Prostate gland (tissue), 2 donors: ENCODE data around the gene JPH3. TPM values are rescaled to one million over a fixed set of nuclear protein-coding genes. Genes with fewer than 3 reads are reported as not detected.

ENCODE experiments used
- DNase-seq: peaks from one replicate; pipeline ENCODE4 v3.0.0-alpha.2; 2019; ENCODE audit warnings: low spot score
- H3K27ac ChIP-seq, 2 donors: fragments of 200-600 bp; sonication (generic); 2 replicates each; pipeline ENCODE4 v1.5.1; 2017 to 2019
- H3K27me3 ChIP-seq: fragments of 200-600 bp; sonication (generic); replicated peaks from 2 replicates; pipeline ENCODE4 v1.5.1; 2019; ENCODE audit not compliant: insufficient read depth
- H3K36me3 ChIP-seq, 2 donors: fragments of 200-600 bp; sonication (generic); 1 replicate in 1 of 2; 2 replicates in 1 of 2; pipeline versions ENCODE4 v1.5.1 to v1.8.1; 2017 to 2019
- H3K4me1 ChIP-seq: fragments of 200-600 bp; sonication (generic); replicated peaks from 2 replicates; pipeline ENCODE4 v1.5.1; 2019
- H3K4me3 ChIP-seq, 2 donors: fragments of 200-600 bp; sonication (generic); 2 replicates each; pipeline ENCODE4 v1.5.1; 2017 to 2019
- H3K9me3 ChIP-seq: fragments of 200-600 bp; sonication (generic); 2 replicates; pipeline ENCODE4 v1.5.1; 2017
- POLR2A ChIP-seq: fragments of 450-650 bp; IDR thresholded peaks from one replicate; pipeline ENCODE4 v1.6.1; 2016; ENCODE audit warnings: antibody characterized with exemption, mild to moderate bottlenecking
- POLR2AphosphoS5 ChIP-seq: sonication (generic); formaldehyde crosslinking; IDR thresholded peaks from one replicate; pipeline ENCODE4 v1.6.1; 2017; ENCODE audit warnings: antibody characterized with exemption
- WGBS: methylation state at CpG from one replicate; pipeline ENCODE4 v1.1.5; 2018; 5-methylcytosine and 5-hydroxymethylcytosine counted together
- intact Hi-C: fragments of 100-400 bp; cut with DNase I; formaldehyde crosslinking; loops from one replicate; pipeline ENCODE4 v1.14.2; 2022
- total RNA-seq, 2 donors: library from RNA; depleted of rRNA; stranded (reverse); fragments of >200 nt; gene quantifications; one replicate each; pipeline ENCODE4 v1.1.0, GENCODE V29; 2016
- TF ChIP-seq, protein P1 (sequence below), 4 experiments: fragments of 200-600 bp in 2 of 4; fragments of 450-650 bp in 2 of 4; sonication (generic) in 2 of 4; IDR thresholded peaks; 1 replicate in 3 of 4; 2 replicates in 1 of 4; pipeline ENCODE4 v1.5.1; 2016 to 2019; ENCODE audit warnings: antibody characterized with exemption in 4 of 4, mild to moderate bottlenecking in 2 of 4, moderate library complexity in 2 of 4

JPH3 gene
- total RNA-seq, 2 donors from 2014 or later: 1.0 to 6.1 TPM

DNA sequence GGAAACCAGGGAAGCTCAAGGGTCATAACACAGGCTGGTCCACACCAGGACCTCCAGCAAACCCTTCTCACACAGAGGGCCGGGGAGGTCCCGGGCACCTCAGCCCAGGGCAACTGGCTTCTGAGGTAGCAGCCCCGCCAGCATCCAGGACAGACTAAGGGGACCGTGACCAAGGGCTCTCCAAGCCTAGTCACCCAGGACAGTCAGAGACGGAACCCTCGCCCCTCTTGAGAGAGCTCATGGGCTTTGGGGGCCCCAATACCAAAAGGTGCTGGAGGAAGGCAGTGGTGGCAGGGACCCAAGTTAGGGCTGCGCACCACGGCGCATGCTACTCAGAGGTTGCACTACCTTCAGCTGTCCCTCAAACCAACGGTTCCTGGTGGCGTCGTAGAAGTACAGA is 108.6 kb downstream of the JPH3 start:
- DNase-seq: no peak
- peaks cover 0 to 16% of the 10 kb centered on the region in 2 donors for H3K36me3 ChIP-seq
- no peaks in the 10 kb centered on the region for H3K27me3 ChIP-seq
- no peak for TF ChIP-seq POLR2A
- TF ChIP-seq, protein P1, sequence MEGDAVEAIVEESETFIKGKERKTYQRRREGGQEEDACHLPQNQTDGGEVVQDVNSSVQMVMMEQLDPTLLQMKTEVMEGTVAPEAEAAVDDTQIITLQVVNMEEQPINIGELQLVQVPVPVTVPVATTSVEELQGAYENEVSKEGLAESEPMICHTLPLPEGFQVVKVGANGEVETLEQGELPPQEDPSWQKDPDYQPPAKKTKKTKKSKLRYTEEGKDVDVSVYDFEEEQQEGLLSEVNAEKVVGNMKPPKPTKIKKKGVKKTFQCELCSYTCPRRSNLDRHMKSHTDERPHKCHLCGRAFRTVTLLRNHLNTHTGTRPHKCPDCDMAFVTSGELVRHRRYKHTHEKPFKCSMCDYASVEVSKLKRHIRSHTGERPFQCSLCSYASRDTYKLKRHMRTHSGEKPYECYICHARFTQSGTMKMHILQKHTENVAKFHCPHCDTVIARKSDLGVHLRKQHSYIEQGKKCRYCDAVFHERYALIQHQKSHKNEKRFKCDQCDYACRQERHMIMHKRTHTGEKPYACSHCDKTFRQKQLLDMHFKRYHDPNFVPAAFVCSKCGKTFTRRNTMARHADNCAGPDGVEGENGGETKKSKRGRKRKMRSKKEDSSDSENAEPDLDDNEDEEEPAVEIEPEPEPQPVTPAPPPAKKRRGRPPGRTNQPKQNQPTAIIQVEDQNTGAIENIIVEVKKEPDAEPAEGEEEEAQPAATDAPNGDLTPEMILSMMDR (IDR thresholded peaks at IDR 0.05): no peak
- no peak for TF ChIP-seq POLR2AphosphoS5
- WGBS: 82% methylated on average over 12 of the region's 12 CpGs
- no peaks in the 10 kb centered on the region for H3K9me3 ChIP-seq
- H3K4me3 ChIP-seq: no peak overlapping the region
- no peak overlapping the region for H3K27ac ChIP-seq
- intact Hi-C loops: no loop called here
- no peaks in the 10 kb centered on the region for H3K4me1 ChIP-seq

DNA sequence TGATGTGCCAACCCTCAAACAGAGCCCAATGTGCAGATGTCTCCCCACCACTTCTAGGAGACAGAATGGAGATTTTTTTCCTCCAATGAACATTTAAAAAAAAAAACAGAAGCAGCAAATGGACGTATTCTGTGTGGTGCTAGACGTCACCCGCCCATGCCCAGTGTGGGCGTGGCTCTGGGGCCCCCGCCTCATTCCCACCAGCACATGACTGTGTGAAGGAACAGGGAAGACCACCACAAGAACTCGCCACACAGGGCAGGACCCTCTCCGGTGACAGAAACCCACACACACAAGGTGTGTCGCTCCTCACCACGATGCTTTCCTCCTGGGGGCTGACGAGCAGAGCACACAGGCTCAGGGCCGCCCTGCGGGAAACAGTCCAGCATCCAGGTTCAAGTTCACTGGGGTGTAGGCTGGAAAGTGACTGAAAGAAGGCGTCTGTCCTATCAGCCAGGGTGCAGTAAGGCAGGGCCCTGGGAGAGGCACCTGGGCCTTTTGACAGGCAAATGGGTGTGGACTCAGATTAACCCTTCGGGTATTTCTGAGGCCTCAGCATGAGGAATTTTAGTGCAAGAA is 110.0 kb downstream of the JPH3 start:
- peaks cover 0 to 16% of the 10 kb centered on the region in 2 donors for H3K36me3 ChIP-seq
- H3K4me3 ChIP-seq: no peak overlapping the region
- intact Hi-C loops: no loop called here
- DNase-seq: no peak
- no peaks in the 10 kb centered on the region for H3K4me1 ChIP-seq
- H3K27ac ChIP-seq: no peak overlapping the region
- WGBS: 89% methylated on average over 14 of the region's 14 CpGs
- no peaks in the 10 kb centered on the region for H3K27me3 ChIP-seq
- no peak for TF ChIP-seq POLR2A
- TF ChIP-seq POLR2AphosphoS5: no peak
- TF ChIP-seq, protein P1 (IDR thresholded peaks at IDR 0.05): no peak
- H3K9me3 ChIP-seq: no peaks in the 10 kb centered on the region

DNA sequence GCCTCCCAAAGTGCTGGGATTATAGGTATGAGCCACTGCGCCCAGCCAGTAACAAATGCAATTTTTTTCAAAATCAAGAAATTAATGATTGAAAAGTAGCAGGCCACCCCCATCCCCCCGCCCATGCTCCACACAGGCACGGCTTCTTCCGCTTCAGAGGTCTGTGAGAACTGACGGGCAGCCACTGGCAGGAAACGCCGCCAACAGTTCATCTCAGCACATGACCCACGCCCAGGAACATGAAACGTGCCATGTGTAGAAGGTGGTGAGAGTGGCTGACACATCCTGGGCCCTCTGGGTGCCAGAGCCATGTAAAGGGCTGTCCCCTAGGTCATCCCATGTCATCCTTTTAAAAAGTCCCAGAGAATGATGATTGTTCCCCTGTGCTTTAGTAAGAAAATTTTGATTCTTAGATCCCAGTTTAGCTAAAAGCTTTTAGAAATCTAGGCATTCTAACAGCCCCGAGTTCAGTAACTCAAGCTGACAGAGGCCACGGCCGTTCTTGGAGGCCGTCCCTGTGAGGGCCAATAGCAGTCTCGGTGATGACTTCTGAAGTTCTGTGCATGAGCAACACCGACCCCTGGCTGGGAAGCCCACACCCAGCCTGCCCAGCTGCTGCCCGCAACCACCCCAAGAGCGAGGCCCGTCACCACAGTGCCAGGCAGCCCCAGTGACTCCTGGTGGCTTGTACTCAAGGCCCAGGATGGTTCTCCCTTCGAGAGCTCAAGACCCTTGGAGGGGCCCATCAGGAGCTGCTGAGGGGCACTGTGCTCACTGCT is 111.3 kb downstream of the JPH3 start:
- 94% methylated on average over 17 of the region's 19 CpGs for WGBS
- Histone ChIP-seq H3K27me3 (no peaks in the 10 kb centered on the region), H3K4me3 (no peak overlapping the region), H3K36me3 (peaks cover 0 to 12% of the 10 kb centered on the region in 2 donors), H3K9me3 (no peaks in the 10 kb centered on the region), H3K4me1 (no peaks in the 10 kb centered on the region), H3K27ac (no peak overlapping the region)
- intact Hi-C loops: no loop called here
- TF ChIP-seq POLR2A: no peak
- TF ChIP-seq, protein P1 (IDR thresholded peaks at IDR 0.05): no peak
- no peak for TF ChIP-seq POLR2AphosphoS5
- no peak for DNase-seq

DNA sequence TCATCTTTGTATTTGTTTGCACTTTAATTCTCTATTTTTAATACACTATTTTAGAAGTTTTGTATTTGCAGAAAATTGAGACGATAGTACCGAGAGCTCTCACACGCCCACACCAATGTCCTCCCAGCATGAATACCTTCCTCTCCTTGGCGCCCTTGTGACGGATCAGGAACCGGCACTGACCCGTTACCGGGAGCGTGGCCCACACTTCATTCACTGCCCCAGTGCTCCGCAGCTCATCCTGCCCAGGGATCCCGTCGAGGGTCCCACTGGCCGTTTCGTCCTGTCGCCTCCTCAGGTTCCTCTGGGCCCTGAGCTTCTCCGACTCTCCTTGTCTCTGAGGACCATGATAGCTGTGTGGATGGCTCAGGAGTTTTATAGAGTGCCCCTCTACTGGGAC is 112.9 kb downstream of the JPH3 start:
- no peaks in the 10 kb centered on the region for H3K36me3 ChIP-seq

More for the DNA sequence above, 112.9 kb downstream of the JPH3 start:
- Histone ChIP-seq H3K27me3 (no peaks in the 10 kb centered on the region), H3K4me3 (no peak overlapping the region), H3K4me1 (no peaks in the 10 kb centered on the region), H3K9me3 (no peaks in the 10 kb centered on the region), H3K27ac (no peak overlapping the region)
- 96% methylated on average over 16 of the region's 16 CpGs for WGBS
- DNase-seq: no peak
- intact Hi-C loops: no loop called here
- TF ChIP-seq POLR2A: no peak
- TF ChIP-seq POLR2AphosphoS5: no peak
- TF ChIP-seq, protein P1 (IDR thresholded peaks at IDR 0.05): no peak
